ENCODE measurements around the gene FAM169A.
"Not testable (repeated sequence)": the region's sequence is repeated elsewhere in the genome, so short reads cannot be mapped to it uniquely, and the experiment has no call there.

FAM169A gene

DNA sequence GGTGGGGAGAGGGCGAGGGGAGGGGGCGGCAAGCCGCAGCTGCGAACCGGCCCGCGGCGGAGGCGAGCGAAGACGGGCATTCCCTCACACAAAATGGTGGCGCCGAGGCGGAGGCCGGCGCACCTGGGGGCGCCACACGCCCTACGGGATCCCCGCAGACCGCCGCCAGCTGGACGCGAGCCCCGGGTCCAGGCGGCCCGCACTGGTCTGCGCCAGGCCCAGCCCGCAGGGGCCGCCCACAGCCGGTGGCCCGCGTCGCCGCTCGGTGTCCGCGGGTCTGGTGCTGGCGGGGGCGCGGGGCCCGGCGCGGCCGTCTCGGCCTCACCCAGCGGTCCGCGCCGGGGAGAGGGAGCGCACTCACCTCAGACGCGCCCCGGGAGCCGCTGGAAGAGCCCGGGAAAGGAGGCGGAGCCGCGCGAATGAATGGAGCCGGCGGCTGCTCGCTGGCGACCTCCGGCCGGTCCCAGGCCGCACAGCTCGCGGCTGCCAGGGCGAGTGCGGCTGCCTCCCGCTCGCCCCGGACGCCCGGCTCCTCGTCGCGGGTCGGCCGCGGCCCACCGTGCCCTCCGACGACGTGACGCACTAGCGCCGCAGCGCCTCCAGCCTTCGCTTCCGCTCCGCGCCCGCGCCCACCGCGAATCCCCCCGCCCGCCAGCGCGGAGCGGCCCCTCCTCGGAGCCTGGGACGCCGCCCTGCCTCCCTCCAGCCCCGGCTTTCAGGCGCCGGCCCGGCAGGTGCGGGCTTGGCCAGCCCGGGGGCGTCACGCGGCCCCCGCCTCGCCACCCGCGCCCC lies at the start of gene FAM169A:
FAM169A (minus strand) TSS at position 584 of the 792 bp plus-strand sequence. CDS start 24,711 bp downstream, outside the sequence.
- peak in 1 of 2 donors; percentile 24 for DNase-seq (ENCODE audit: extremely low read depth in 1 of 2, low read depth in 1 of 2)

DNA sequence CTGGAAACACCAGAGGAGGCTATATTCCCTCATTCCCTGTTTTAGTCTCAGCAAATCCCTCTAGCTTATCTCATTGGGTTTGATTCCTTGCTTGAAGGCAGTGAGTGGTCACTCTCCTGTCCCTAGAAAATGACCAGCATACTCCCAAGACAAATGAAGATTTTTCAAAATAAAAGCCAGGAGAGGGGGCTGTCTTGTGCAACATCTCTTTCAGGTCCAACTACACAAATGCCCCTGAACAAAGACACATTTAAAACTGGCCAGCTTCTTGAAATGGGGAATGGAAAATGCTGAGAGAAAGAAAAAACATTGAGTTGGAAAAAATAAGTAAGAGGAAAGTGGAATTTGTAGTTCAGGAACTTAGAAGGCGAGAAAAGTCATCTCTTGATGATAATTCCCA lies 49.3 kb upstream of the FAM169A start:
- no peak for DNase-seq (ENCODE audit: extremely low read depth in 1 of 2, low read depth in 1 of 2)

- not testable (repeated sequence) for DNase-seq (ENCODE audit: extremely low read depth in 1 of 2, low read depth in 1 of 2)
Measured at GRCh38 chr5:74911421-74911820, 45.2 kb upstream of the FAM169A start.

DNA sequence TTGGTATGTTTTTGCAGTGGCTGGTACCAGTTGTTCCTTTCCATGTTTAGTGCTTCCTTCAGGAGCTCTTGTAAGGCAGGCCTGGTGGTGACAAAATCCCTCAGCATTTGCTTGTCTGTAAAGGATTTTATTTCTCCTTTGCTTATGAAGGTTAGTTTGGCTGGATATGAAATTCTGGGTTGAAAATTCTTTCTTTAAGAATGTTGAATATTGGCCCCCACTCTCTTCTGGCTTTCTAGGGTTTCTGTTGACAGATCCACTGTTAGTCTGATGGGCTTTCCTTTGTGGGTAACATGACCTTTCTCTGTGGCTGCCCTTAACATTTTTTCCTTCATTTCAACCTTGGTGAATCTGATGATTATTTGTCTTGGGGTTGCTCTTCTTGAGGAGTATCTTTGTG lies 43.7 kb upstream of the FAM169A start:
- DNase-seq (ENCODE audit: extremely low read depth in 1 of 2, low read depth in 1 of 2) = not testable (repeated sequence)

DNA sequence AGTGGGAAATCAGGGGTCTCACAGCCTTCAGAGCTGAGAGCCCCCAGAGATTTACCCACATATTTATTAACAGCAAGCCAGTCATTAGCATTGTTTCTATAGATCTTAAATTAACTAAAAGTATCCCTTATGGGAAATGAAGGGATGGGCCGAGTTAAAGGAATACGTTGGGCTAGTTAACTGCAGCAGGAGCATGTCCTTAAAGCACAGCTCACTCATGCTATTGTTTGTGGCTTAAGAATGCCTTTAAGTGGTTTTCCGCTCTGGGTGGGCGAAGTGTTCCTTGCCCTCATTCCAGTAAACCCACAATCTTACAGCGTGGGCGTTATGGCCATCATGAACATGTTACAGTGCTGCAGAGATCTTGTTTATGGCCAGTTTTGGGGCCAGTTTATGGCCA lies 42.0 kb upstream of the FAM169A start:
- DNase-seq (ENCODE audit: extremely low read depth in 1 of 2, low read depth in 1 of 2) = not testable (repeated sequence)

GRCh38 chr5:74904713-74905112 lies 38.5 kb upstream of the FAM169A start:
- DNase-seq (ENCODE audit: extremely low read depth in 1 of 2, low read depth in 1 of 2) = not testable (repeated sequence)

- no peak for DNase-seq (ENCODE audit: extremely low read depth in 1 of 2, low read depth in 1 of 2)
Measured at GRCh38 chr5:74903165-74903787, 37.1 kb upstream of the FAM169A start.

GRCh38 chr5:74897049-74897448 lies 30.9 kb upstream of the FAM169A start:
- no peak for DNase-seq (ENCODE audit: extremely low read depth in 1 of 2, low read depth in 1 of 2)

DNA sequence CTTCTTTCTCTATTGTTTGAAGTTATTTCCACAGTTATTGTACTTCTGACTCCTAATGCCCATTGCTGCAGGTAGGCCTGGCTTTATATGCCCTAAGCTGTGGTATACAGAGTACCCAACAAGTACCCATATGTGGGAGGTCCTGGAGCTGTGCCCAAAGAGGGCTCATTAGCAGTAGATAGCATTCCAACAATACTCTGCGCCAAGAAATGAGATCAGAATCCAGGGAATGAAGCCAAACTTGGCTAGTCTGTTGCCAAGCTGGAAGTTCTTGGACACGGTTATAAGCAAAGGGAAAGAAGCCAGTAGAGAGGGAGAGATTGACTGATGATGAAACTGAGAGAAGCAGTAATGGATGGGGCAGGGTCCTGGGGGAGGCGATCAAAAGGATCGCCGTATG lies 29.7 kb upstream of the FAM169A start:
- no peak for DNase-seq (ENCODE audit: extremely low read depth in 1 of 2, low read depth in 1 of 2)

DNA sequence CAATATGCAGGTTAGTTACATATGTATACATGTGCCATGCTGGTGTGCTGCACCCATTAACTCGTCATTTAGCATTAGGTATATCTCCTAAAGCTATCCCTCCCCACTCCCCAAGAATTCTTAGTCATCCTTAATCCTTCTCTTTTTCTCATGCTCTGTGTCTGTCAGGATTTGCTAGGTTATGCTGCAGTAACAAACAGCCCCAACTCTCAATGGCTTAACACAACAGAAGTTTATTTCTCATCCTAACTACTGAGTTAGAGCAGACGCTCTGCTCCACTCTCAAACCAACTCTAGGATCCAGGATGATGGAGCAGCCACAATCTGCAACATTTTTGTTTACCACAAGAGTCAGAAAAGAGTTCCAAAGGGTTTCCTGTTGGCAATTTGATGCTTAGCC lies 28.2 kb upstream of the FAM169A start:
- no peak for DNase-seq (ENCODE audit: extremely low read depth in 1 of 2, low read depth in 1 of 2)

DNA sequence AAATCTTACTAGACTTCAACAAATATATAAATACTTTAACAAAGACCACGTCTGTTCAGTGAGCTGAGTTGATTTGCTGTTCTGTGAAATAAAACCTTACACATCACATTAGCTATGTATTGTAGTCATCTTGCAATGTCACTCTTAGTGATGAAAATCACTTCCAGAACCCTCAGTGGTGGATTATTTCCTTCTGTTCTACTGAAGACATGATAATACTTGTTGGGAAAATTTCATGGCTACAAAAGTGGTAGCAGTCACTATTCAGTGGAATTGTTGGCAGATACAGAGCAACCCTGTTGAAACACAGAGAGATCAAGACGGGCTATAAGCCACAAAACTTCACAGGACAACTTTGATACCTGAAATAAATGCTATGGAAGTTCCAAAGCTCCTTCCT lies 26.7 kb upstream of the FAM169A start:
- DNase-seq (ENCODE audit: extremely low read depth in 1 of 2, low read depth in 1 of 2) = no peak

- DNase-seq (ENCODE audit: extremely low read depth in 1 of 2, low read depth in 1 of 2) = no peak
Measured at GRCh38 chr5:74889523-74890105, 23.4 kb upstream of the FAM169A start.

GRCh38 chr5:74888117-74888516 lies 21.9 kb upstream of the FAM169A start:
- no peak for DNase-seq (ENCODE audit: extremely low read depth in 1 of 2, low read depth in 1 of 2)

DNA sequence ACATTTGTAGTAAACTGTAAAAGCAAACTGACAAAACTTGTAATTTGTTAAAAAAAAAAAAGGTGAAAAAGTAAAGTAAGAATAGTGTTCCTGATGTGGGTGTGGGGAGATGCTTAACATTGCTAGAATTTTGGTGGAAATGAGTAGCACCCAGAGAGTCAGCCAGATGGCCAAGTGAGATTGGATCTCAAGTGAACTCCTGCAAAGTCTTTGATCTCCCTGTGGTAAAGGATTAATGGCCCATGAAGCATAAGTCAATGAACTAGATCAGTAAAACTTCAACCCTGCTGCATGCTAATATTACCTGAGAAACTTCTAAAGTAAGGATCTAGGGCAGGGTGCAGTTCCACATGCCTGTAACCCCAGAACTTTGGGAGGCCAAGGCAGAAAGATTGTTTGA lies 19.0 kb upstream of the FAM169A start:
- no peak for DNase-seq (ENCODE audit: extremely low read depth in 1 of 2, low read depth in 1 of 2)

DNA sequence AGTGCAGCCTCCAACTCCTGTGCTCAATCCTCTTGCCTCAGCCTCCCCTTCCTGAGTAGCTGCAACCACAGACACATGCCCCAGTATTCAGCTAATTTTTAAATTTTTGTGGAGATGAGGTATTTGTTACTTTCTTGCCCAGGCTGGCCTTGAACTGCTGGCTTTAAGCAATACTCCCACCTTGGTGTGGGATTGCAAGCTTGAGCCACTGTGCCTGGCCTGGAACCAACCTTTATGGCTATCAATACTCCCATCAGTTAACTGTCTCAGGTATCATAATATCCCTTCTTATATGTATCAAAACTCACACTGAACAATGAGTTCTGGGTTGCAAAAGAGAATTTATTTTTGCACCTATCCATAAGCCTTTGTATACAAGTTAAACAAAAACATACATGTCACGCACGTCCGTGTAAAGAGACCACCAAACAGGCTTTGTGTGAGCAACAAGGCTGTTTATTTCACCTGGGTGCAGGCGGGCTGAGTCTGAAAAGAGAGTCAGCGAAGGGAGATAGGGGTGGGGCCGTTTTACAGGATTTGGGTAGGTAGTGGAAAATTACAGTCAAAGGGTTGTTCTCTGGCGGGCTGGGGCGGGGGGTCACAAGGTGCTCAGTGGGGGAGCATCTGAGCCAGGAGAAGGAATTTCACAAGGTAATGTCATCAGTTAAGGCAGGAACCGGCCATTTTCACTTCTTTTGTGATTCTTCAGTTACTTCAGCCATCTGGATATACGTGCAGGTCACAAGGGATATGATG lies 16.4 kb upstream of the FAM169A start:
- not testable (repeated sequence) for DNase-seq (ENCODE audit: extremely low read depth in 1 of 2, low read depth in 1 of 2)

GRCh38 chr5:74877624-74878304 lies 11.6 kb upstream of the FAM169A start:
- no peak for DNase-seq (ENCODE audit: extremely low read depth in 1 of 2, low read depth in 1 of 2)

GRCh38 chr5:74875994-74876791 lies 10.0 kb upstream of the FAM169A start:
- DNase-seq (ENCODE audit: extremely low read depth in 1 of 2, low read depth in 1 of 2) = no peak

DNA sequence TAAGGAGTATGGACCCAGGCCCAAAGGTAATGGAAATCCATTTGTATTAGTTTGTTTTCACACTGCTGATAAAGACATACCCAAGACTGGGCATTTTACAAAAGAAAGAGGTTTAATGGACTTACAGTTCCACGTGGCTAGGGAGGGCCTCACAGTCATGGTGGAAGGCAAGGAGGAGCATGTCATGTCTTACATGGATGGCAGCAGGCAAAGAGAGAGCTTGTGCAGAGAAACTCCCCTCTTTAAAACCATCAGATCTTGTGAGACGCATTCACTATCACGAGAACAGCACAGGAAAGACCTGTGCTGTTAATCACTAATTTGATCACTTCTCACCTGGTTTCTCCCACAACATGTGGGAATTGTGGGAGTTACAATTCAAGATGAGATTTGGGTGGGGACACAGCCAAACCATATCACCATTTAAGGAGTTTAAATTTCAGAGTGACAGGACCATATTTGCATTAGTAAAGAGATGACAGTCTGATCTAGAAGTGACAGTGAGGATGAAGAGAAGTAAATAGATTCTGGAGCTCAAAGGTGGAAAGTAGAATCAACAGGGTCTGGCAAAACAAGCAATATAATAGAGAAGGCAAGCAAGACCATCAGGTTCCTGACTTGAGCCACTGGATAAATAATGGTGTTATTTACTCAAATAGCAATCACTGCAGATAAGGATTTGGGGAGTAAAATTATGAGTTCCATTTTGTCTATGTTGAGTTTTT lies 7.5 kb upstream of the FAM169A start:
- no peak for DNase-seq (ENCODE audit: extremely low read depth in 1 of 2, low read depth in 1 of 2)

Measured in stimulated activated CD8-positive, alpha-beta memory T cell treated with anti-CD3 and anti-CD28 coated beads, Interleukin-7, amount 100 ng/mL, for 48 hours (primary cell).